ENCODE data around the gene TMEM201.
"Not testable (repeated sequence)": the region's sequence is repeated elsewhere in the genome, so short reads cannot be mapped to it uniquely, and the experiment has no call there.

Gene TMEM201

GRCh38 chr1:9621032-9621431 is 32.3 kb downstream of the TMEM201 start:
- DNase-seq = no peak

- no peak for DNase-seq
Measured at GRCh38 chr1:9624081-9624480, 35.4 kb downstream of the TMEM201 start.

GRCh38 chr1:9625030-9625429 is 36.3 kb downstream of the TMEM201 start:
- not testable (repeated sequence) for DNase-seq

- no peak for DNase-seq
Measured at GRCh38 chr1:9626201-9626608, 37.5 kb downstream of the TMEM201 start.

GRCh38 chr1:9628541-9629444 is 40.1 kb downstream of the TMEM201 start:
- no peak for DNase-seq

- peak in 9 of 14 donors; percentile 16 to 49 (median 30) for DNase-seq
Measured at GRCh38 chr1:9629445-9630201, 40.9 kb downstream of the TMEM201 start.

DNA sequence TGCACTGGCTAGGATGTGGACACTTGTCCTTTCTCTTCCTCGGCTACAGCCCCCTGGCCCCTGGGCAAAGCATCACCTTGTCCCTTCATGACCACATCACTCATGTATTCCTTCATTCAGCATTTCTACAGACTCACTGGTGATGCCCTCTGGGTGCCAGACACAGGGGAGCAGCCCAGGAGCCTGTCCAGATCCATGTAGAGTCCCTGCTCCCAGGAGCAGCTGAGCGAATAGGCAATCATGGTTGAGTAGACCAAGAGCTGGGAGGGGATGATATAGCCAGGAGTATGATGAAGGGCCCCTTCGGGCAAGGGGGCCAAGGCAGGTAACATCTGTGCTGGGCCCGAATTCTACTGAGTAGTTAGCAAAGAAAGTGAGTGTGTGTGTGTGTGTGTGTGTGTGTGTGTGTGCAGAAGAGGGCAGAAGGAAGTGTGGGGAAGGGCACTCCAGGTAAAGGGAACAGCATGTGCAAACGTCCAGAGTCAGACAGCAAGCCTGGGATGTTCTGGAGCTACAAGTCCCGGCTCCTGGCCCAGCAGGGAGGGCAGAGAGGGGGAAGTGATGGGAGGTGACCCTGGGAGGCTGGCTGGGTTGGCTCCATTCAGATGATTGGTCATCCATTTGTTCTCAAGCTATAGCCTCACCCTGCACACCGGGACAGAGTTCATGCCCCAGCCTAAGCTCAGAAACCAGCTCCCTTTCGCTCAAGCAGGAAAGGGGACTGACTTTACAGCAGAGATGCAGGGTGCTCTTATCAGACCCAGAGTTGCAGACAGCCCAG is 41.8 kb downstream of the TMEM201 start:
- DNase-seq = no peak

DNA sequence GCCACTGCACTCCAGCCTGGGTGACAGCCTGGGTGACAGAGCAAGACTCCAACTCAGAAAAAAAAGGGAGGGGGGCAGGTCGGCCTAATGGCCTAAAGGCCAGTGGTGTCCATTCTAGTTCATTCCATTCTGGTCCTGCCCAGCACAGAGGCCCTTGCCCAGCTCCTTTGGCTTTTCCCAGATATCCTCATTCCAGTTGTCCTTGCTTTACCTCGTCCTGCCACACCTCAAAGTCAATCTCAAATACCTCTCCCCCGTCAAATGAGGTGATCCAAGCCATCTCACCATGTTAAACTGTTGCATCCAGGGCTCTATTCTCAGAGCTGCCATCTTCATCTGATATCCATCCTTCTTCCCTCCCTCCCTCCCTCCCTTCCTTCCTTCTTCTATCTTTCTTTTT is 42.9 kb downstream of the TMEM201 start:
- DNase-seq = no peak

GRCh38 chr1:9633493-9633892 is 44.8 kb downstream of the TMEM201 start:
- DNase-seq = no peak

GRCh38 chr1:9634582-9634981 is 45.9 kb downstream of the TMEM201 start:
- no peak for DNase-seq

DNA sequence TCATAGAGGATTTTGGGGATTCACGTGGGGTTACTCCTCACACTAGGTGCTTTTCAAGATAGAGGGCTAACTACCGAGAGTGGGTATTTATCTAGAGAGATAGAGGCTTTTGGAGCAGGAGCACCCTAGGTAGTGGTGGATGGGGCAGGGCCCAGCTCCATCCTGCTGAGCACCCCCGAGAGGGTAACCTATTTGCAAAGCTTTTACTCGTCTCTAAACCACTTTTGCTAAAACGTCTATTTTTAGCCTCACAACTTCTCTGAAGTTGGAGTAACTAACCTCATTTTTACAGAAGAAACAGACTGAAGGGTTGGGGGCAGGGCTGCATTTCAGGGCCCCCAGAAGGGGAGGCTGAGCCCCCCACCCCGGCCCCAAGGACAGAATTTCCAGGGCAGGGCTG is 50.5 kb downstream of the TMEM201 start:
- DNase-seq = no peak

DNA sequence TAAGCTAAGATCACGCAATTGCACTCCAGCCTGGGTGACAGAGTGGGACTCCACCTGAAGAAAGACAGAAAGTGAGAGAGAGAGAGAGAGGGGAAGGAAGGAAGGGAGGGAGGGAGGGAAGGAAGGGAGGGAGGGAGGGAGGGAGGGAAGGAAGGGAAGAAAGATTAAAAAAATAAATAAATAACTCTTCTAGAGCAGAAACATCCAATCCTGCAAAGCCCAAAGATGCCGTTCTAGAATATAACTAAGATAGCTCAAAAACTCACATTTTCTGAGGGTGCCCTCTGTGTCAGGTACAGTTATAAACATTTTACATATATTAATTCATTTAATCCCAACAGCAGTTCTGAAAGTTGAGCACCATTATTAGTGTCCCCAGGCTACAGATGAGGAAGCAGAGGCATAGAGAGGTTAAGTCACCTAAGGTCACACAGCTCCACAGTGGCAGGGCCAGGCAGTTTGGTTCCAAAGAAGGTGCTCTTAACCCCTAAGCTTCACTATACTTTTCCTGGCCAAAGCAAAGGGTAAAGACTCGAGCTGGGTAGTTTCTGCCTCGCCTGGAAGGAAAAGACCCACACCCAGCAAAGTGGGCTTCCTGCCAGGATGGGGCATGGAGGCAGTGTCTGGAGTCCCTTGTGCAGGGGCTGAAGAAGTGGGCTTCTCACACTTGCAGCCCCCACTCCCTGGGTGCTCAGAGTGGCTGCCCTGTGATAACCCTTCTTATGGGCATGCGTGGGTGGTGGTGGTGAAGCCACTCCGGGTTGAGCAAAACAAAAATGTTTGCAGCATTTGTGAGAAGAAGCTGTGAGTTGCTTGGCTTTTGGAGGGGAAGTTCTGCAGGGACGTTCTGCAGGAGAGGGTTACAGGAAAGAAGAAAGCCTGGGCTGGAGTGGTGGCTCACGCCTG is 54.9 kb downstream of the TMEM201 start:
- DNase-seq = no peak

- DNase-seq = no peak
Measured at GRCh38 chr1:9646037-9646436, 57.3 kb downstream of the TMEM201 start.

DNA sequence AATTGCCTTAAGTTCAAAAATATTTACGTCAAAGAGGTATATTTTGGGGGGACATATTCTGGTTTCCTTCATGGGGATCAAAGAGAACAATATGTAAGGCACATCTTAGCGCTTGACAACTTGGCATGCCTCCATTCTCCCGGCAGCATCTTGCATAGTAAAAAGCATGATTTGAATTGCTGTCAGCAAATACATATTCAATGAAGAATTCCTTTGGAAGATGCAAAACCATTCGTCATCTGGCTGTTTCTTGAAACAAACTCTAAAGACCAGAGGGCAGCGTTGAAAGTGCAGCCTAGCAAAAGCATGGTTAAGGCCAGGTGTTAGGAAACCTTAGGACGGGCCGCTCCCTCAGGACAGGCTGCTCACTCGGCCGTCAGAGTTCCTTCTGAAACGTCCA is 59.5 kb downstream of the TMEM201 start:
- DNase-seq = no peak

- no peak for DNase-seq
Measured at GRCh38 chr1:9649769-9650168, 61.1 kb downstream of the TMEM201 start.

GRCh38 chr1:9651220-9651564 is 62.5 kb downstream of the TMEM201 start:
- DNase-seq = no peak

GRCh38 chr1:9651565-9652378 is 63.1 kb downstream of the TMEM201 start, which contains the start of gene PIK3CD:
Gene PIK3CD, plus strand, starts transcription at chr1:9651731. Its CDS starts 58,725 bp downstream, at chr1:9710456.
- no peak for DNase-seq

GRCh38 chr1:9652379-9653209 is 63.9 kb downstream of the TMEM201 start:
- DNase-seq = no peak

DNA sequence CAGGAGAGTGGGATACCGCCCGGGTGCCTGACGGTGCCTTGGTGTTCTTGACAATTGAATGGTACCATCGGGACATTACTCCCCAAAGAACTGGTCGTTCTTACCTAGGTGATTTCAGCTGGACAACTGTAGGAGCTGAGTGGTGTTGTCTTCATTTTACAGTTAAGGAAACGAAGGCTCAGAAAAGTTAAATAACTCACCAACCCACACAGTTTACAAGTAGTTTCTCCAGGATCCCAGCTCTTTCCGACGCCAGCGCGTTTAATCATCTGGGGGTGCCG is 64.4 kb downstream of the TMEM201 start:
- no peak for DNase-seq

DNA sequence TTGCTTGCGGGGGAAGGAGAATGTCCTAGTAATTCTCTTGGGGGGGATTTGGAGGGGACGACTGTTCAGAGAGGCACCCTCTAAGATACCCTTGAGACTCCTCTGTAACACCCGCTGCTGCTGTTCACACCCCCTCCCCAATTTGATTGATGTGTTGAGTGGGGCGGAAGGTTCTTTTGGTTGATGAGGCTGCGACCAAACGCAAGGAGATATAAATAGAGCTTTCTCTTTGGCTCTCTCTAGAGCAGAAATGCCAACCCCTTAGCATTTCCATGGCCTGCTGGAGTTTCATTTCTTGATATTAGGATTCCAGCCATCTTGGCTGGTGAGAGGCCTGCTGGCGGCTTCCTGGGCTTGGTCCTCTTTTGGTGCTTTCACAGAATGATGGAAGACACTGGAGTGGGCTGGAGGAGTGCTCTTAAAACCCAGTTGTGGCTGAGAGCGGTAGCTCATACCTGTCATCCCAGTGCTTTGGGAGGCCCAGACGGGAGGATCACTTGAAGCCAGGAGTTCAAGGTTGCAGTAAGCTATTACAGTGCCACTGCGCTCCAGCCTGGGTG is 64.9 kb downstream of the TMEM201 start:
- DNase-seq = no peak

All from C1 segment of cervical spinal cord (tissue), 14 donors.